Measurements from ENCODE around the gene TTC33.

GRCh38 chr5:40626801-40627200, 129.0 kb downstream of the TTC33 start:
- TF ChIP-seq CTCF (IDR thresholded peaks at IDR 0.05): no peak
- no peak for TF ChIP-seq POLR2AphosphoS5 (IDR thresholded peaks at IDR 0.05)
- no peak for TF ChIP-seq EP300 (IDR thresholded peaks at IDR 0.05)

Measured in suprapubic skin (tissue), 4 donors.